ENCODE measurements around the gene C1orf141. TPM values are rescaled to one million over a fixed set of nuclear protein-coding genes. Genes with fewer than 3 reads are reported as not detected.

The C1orf141 gene
- total and polyA plus RNA-seq, 9 of the 15 experiments (the other 6 are each of a cell fraction or from before 2014, with no cell fraction given), result not detected

GRCh38 chr1:67052741-67053534 lies 81.8 kb downstream of the C1orf141 start (continued):
- TF ChIP-seq RFX1 (IDR thresholded peaks at IDR 0.05) (no peak), TCF7L2 (IDR thresholded peaks at IDR 0.05; ENCODE audit: low read depth, low read length) (no peak), HEY1 (CRISPR knock-in tag; IDR thresholded peaks at IDR 0.05; ENCODE audit: borderline replicate concordance) (no peak), ZNF165 (CRISPR knock-in tag; IDR thresholded peaks at IDR 0.05; ENCODE audit: borderline replicate concordance) (no peak), POLR2H (tag; IDR thresholded peaks at IDR 0.05; ENCODE audit: low read depth) (no peak), MXD1 (CRISPR knock-in tag; IDR thresholded peaks at IDR 0.05; ENCODE audit: borderline replicate concordance, poor library complexity, severe bottlenecking) (no peak), SMARCA4 (IDR thresholded peaks at IDR 0.05) (0 out of 2 replicates have a peak, but pooled peaks have one; percentile 46), HDAC2 (IDR thresholded peaks at IDR 0.05) (0 out of 2 replicates have a peak, but pooled peaks have one; percentile 49), ZMIZ1 (IDR thresholded peaks at IDR 0.05; ENCODE audit: low read depth in 2 of 2, low read length in 2 of 2) (no peak), RBFOX2 (IDR thresholded peaks at IDR 0.05; ENCODE audit: low read depth, low read length) (no peak), SLC30A9 (CRISPR knock-in tag; IDR thresholded peaks at IDR 0.05) (no peak), SNIP1 (IDR thresholded peaks at IDR 0.05; ENCODE audit: low read depth) (no peak), RBM22 (IDR thresholded peaks at IDR 0.05; ENCODE audit: low read depth, low read length, poor library complexity, severe bottlenecking) (no peak), ZC3H8 (IDR thresholded peaks at IDR 0.05) (no peak), ZNF41 (CRISPR knock-in tag; conservative IDR thresholded peaks at IDR 0.05) (no peak), GATA2 (CRISPR knock-in tag; IDR thresholded peaks at IDR 0.05) (peak; percentile 56), BHLHE40 (IDR thresholded peaks at IDR 0.05; ENCODE audit: low read length) (0 out of 2 replicates have a peak, but pooled peaks have one; percentile 5), PCBP1 (IDR thresholded peaks at IDR 0.05; ENCODE audit: low read depth, low read length, poor library complexity, severe bottlenecking) (no peak), PRPF4 (IDR thresholded peaks at IDR 0.05; ENCODE audit: insufficient read depth, low read depth, low read length, poor library complexity, severe bottlenecking) (no peak), ZNF224 (CRISPR knock-in tag; IDR thresholded peaks at IDR 0.05) (no peak), TBL1XR1 (IDR thresholded peaks at IDR 0.05; ENCODE audit: low read length in 2 of 2) (no peak), XRCC5 (IDR thresholded peaks at IDR 0.05; ENCODE audit: low read depth, low read length) (no peak), TARDBP (IDR thresholded peaks at IDR 0.05) (no peak), ZNF324 (CRISPR knock-in tag; IDR thresholded peaks at IDR 0.05) (no peak), MCM5 (IDR thresholded peaks at IDR 0.05; ENCODE audit: low read depth) (no peak)
